ENCODE data around the gene BRINP2. TPM values are rescaled to one million over a fixed set of nuclear protein-coding genes. Genes with fewer than 3 reads are reported as not detected.

BRINP2 gene
- total and polyA plus RNA-seq, 2 of the 4 experiments (the other 2 are of a cell fraction), result not detected

DNA sequence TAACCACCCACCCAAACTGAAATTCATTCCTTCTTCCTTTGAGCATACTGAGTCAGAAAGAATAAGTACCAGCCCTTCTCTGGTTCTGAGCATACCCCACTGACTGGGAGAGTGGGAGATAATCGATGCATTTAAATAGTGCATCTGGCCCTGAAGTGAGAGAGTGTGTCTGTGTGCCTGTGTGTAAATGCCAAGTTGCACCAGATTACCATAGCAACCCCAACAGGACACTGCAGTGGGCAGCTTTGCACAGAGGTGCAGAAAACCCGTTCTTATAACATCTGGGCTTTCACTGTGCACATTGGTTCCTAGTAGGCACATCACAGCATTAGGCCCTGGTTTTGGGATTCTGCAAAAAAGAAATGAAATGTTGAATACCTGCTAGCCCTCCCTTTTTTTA, 8.5 kb upstream of the BRINP2 start:
- no peak overlapping the region for H2BK5ac ChIP-seq (ENCODE audit: low read depth, low read length, poor library complexity, severe bottlenecking)
- no peak overlapping the region for H4K5ac ChIP-seq (ENCODE audit: low read depth, low read length)
- H3K27ac ChIP-seq (ENCODE audit: insufficient read depth, low read length), result no peak overlapping the region
- no peak overlapping the region for H3K9ac ChIP-seq (ENCODE audit: low read depth, low read length)
- no peak overlapping the region for H2BK20ac ChIP-seq (ENCODE audit: low read depth, low read length)
- no peak overlapping the region for H2AFZ ChIP-seq (replicated peaks; ENCODE audit: low read length, poor library complexity)
- no peaks in the 10 kb centered on the region for H3K9me3 ChIP-seq (ENCODE audit: control insufficient read depth, insufficient read depth, low read length)
- DNase-seq (no peak), ATAC-seq (ENCODE audit: low read depth) (no peak)
- no peak overlapping the region for H3K56ac ChIP-seq (ENCODE audit: extremely low read depth, insufficient read depth, low read length)
- dilution Hi-C loops (cut with HindIII; ENCODE audit: low sequenced_read_pairs, unreplicated experiment) (no loop called here), intact Hi-C loops (cut with micrococcal nuclease) (no loop called here), in situ Hi-C loops (cut with MboI; ENCODE audit: low sequenced_read_pairs) (no loop called here)
- no peaks in the 10 kb centered on the region for H3K9me1 ChIP-seq (ENCODE audit: insufficient read depth, low read length)
- BruUV-seq (replicated peaks), result no TSS peak
- no peaks in the 10 kb centered on the region for H4K20me1 ChIP-seq (ENCODE audit: insufficient read depth, low read length)
- H2AK9ac ChIP-seq (replicated peaks; ENCODE audit: low read depth, low read length, poor library complexity), result no peak overlapping the region
- no peak overlapping the region for H4K91ac ChIP-seq (ENCODE audit: insufficient read depth, low read depth, low read length)
- peaks cover 27% of the 10 kb centered on the region for H3K27me3 ChIP-seq (ENCODE audit: control insufficient read depth, insufficient read depth, low read length)
- no peaks in the 10 kb centered on the region for H3K79me1 ChIP-seq (ENCODE audit: low read depth in 1 of 2, low read length in 2 of 2)
- H2AK5ac ChIP-seq (ENCODE audit: low read depth, low read length), result no peak overlapping the region
- no peak overlapping the region for H4K8ac ChIP-seq (ENCODE audit: low read depth in 2 of 2, low read length in 2 of 2)
- H3K36me3 ChIP-seq (ENCODE audit: control insufficient read depth, insufficient read depth, low read length), result no peaks in the 10 kb centered on the region
- H3K14ac ChIP-seq (replicated peaks; ENCODE audit: low read depth, low read length), result no peak overlapping the region
- no peak overlapping the region for H3K4me2 ChIP-seq (ENCODE audit: low read depth, low read length)
- no peak overlapping the region for H3K18ac ChIP-seq (ENCODE audit: low read depth, low read length)
- no CpG with 5 or more reads among the region's 2 CpGs for WGBS, 2 experiments (ENCODE audit: extremely low coverage in 2 of 2, insufficient read length in 1 of 2)
- CTCF ChIA-PET, result no interaction called here
- peaks cover 2% of the 10 kb centered on the region; the same call in 1 of the 2 replicates for H3K4me1 ChIP-seq (ENCODE audit: control insufficient read depth, insufficient read depth, low read length)
- no peak overlapping the region for H3K4me3 ChIP-seq (ENCODE audit: insufficient read depth, low read depth, low read length)
- H3K4ac ChIP-seq (ENCODE audit: low read depth, low read length), result no peak overlapping the region
- no peak overlapping the region for H2BK120ac ChIP-seq (ENCODE audit: low read depth, low read length)
- POLR2A ChIA-PET (ENCODE audit: unreplicated experiment), result no interaction called here
- H3K23ac ChIP-seq (ENCODE audit: low read depth, low read length), result no peak overlapping the region
- TF ChIP-seq NFE2L2 (IDR thresholded peaks at IDR 0.05; ENCODE audit: low read depth, low read length) (no peak), BHLHE40 (IDR thresholded peaks at IDR 0.05; ENCODE audit: low read depth, low read length) (no peak)
- TF ChIP-seq, protein P1, sequence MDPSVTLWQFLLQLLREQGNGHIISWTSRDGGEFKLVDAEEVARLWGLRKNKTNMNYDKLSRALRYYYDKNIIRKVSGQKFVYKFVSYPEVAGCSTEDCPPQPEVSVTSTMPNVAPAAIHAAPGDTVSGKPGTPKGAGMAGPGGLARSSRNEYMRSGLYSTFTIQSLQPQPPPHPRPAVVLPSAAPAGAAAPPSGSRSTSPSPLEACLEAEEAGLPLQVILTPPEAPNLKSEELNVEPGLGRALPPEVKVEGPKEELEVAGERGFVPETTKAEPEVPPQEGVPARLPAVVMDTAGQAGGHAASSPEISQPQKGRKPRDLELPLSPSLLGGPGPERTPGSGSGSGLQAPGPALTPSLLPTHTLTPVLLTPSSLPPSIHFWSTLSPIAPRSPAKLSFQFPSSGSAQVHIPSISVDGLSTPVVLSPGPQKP (IDR thresholded peaks at IDR 0.05; ENCODE audit: borderline replicate concordance, low read depth, low read length), result no peak
- no peak overlapping the region for H2BK15ac ChIP-seq (ENCODE audit: low read depth, low read length)

Measured in IMR-90 (cell line).